Measurements from ENCODE around the gene COL7A1.
A peak's percentile ranks its signal among the peaks of the same experiment; 100 is the strongest.
"Not testable (repeated sequence)": the region's sequence is repeated elsewhere in the genome, so short reads cannot be mapped to it uniquely, and the experiment has no call there.

COL7A1 gene

DNA sequence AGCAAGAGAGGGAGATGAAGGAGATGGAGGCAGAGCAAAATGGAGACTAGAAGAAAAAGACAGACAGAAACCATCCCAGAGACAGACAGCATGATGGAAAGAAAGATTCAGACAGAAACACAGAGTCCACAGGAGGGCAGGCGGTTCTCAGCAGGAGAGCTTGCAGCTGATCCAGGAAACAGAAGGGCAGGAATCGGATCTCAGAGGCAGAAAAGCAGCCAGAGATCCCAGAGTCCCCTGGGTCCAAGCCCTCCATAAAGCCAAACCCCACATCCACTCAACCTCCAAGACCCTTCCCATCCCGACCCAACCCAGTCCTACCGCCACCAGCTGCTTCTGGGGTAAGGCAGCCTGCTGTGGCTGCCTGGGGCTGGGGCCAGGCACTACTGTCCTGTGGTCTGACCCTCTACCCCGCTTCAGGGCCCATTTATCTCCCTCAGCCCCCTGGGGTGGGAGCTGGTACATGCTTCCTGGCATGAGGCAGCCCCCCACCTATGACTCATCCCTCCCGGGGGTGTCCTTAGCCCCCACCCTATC, 31.7 kb downstream of the COL7A1 start, which contains the start of gene UCN2:
Gene UCN2 (minus strand): TSS at position 400 of the 537 bp plus-strand sequence. CDS start 657 bp downstream, outside the sequence.
- DNase-seq (ENCODE audit: low spot score) = no peak

DNA sequence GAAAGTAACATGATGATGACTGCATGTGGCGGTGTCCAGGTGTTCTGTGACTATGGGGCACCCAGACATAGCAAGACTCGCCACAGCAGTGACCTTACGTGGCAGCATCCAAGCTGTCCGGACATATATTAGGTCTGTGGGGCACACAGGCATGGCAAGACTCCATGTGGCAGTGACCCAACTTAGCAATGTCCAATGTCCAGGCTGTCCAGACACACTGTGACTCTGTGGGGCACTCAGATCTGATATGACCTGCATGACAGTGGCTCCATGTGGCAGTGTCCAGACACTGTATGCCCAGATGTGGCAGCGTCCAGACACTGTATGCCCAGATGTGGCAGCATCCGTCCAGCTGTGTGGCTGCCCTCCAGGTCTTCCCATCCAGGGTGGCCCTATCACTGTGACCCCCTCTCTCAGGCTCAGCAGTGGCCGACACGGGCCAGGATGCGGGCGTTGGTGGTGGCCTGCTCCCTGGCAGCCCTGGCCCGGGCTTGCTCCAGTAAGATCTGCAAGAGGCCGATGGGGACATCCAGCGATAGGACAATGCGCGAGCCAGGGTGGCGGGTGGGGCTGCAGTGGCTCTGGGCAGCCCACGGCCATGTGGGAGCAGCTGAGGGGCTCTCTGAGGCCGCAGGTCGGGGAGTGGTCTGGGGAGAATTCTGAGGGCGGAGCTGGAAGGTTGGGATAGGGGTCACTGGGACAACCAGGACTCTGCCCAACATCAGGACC, 32.6 kb downstream of the COL7A1 start:
- DNase-seq (ENCODE audit: low spot score) = no peak

DNA sequence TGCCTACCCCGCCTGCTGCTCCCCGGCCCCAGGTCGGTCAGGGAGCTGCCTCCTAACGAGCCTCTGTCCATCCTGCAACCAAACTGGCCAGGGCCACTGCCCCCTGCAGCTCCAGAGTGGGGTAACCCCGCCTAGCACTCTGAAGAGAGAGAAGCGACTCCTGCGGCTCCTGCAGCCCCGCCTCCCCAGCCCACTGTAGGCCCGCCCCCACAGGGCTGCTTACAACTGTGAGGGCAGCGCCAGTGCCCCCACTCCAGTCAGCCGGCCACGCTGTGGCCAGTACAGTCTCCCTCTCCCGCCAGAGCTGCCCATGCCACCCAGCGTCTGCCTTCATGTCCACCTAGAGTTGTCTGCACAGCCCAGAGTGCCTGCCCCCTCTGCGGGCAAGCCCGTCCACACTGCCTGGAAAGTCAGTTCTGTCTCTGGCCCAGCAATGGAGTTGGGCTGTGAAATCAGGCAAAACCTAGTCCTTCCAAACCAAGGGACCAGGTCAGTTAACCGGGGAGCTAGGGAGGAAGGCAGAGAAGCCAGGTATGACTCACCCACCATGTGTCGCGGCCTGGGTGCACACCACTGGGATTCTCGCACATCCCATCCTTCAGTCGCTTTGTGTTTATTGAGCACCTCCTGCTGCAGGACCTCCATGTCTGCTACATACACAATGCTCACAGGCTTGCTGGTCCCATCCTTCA, 33.9 kb downstream of the COL7A1 start:
- peak; percentile 83 for DNase-seq (ENCODE audit: low spot score)

DNA sequence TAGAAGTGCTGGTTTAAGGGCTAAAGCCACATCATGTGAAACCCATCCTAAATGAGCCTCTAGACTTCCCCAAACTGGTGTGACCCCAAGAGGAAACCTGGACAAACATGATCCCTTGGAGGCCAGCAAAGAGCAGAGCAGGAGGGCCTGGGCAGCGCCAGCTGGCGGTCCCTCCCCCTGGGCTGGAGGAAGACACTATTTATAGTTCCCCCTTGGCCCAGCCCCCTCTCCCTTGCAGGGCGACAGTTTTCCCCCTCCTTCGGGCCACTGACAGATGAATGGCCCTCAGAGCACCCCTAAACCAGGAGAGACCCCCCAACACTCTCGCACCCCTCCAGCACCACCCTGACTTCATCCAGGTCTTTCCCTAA, 34.5 kb downstream of the COL7A1 start:
- DNase-seq (ENCODE audit: low spot score) = no peak

DNA sequence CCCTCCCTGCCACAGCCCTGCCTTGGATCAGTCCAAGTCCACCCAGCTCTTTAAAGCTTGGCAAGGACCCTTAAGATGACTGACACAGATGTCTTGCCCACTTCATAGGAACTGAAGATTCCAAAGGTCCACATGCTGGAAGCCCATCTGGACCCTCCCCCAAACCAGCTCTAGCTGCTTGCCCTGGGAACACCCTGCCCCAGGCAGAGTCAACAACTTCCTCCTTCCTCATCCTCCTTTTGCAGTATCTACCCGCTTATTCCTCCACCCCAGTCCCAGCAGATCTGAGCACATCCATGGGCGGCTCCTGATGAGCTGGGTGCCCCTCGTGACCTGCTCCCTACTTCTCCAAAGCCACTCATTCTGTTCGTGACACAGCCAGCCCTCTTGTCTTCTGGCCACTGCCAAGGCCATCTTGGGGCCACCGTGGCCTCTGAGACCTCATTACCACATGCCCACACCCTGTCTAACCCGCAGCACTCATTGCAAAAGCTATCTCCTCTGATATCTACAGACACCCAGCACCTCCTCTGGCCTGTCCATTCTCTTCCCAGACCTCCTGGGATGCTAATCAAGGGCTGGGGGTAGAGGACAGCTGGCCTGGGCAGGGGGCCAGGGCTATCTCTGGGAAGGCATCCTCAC, 36.5 kb downstream of the COL7A1 start:
- no peak for DNase-seq (ENCODE audit: low spot score)

DNA sequence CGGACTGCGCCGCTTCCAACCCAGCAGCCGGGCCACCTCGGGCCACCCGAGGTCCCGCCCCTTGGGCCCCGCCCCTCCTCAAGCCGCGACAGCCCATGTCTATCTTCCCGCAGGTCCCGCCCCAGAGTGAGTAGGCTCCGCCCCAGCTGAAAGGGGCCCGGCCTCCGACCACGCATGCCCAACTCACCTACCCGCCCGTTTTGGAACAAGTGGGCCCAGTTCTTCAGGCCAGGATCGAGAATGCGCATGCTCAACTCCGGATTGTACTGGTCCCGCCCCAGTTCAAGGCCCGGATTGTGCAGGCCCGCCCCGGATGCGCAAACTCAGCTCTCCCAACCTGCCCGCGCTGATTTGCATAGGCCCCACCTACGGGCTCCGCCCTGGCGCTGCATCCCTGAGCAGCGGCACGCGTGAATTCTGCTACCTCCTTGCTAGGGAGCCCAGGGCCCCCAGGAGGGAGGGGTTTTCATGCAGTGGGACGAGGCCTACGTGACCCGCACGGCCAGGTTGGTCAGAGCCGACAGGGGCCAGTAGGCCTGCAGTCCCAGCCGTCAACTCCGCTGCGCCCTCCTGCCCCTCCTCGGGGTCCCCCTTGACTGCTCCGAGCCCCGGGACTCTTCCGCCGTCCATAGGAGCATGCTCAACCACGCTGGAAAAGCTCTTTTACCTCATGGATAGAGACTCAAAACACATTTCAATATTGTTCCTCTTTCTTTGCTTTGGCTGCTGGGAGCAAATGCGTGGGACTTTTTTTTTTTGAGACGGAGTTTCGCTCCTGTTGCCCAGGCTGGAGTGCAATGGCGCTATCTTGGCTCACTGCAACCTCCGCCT, 38.1 kb downstream of the COL7A1 start, which contains the start of gene PFKFB4:
Gene PFKFB4 (minus strand): TSS at position 8 of the 831 bp plus-strand sequence. CDS start 26 bp downstream, outside the sequence.
- DNase-seq (ENCODE audit: low spot score) = peak; percentile 100

DNA sequence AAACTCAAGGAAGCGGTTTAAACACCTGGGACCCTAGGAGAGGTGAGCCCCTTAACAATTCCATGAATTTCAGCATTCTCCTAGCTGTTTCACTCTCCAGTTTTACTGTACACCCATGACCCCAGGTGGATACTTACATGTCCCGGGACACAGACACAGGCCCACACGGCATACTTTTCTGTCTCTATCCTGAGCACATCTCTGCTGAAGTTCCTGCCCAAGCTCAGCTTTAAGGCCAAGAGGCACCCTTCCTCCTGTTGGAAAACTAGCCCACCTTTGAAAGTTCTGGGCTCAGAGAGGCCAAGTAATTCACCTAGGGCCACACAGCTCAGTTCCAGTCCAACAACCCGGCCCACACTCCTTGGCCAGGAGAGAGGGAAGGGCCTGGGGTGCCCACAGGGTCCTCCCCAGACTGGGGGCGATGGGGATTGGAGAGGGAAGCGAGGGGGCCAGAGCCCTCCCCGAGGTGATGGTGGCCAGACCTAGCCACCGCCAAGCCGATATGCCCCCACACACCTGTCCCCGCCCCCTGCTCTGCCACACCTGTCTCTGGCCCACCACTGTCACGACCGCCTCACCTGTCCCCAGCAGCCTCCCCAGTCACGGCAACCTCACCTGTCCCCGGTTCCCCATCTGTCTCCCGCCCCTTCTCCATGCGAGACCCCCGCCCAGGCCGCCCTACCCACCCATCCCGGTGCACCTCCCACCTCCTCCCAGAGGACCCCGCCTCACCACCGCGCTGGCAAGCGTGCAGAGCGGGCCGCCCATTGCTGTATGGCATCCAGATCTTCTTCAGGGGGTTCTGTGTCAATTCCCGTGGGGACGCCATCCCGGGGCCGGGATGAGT, 39.0 kb downstream of the COL7A1 start:
- DNase-seq (ENCODE audit: low spot score) = no peak

DNA sequence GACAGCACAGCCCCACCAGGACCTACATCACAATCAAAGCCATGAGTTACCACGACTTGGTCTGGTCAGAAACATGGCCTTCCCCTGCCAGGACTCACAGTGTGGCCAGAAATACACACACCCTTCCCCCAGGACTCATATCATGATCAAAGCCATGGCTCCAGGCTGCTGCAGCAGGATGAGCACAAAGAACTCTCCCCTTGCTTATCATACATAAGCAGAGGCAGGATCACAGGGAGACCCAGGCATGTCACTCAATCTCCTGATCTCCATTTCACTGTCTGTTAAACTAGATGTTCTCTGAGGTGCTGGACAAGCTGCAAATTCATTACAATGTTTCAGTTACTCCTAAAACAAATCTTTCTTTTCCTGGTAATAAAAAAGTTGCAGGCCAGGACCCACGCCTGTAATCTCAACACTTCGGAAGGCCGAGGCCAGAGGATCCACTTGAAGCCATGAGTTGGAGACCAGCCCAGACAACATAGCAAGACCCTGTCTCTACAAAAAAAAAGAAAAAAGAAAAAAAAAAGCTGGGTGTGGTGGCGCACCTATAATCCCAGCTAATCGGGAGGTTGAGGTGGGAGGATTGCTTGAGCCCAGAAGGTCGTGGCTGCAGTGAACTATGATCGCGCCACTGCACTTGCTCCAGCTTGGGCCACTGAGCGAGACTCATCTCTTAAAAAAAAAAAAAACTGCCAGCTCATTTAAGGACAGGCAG, 39.7 kb downstream of the COL7A1 start:
- no peak for DNase-seq (ENCODE audit: low spot score)

DNA sequence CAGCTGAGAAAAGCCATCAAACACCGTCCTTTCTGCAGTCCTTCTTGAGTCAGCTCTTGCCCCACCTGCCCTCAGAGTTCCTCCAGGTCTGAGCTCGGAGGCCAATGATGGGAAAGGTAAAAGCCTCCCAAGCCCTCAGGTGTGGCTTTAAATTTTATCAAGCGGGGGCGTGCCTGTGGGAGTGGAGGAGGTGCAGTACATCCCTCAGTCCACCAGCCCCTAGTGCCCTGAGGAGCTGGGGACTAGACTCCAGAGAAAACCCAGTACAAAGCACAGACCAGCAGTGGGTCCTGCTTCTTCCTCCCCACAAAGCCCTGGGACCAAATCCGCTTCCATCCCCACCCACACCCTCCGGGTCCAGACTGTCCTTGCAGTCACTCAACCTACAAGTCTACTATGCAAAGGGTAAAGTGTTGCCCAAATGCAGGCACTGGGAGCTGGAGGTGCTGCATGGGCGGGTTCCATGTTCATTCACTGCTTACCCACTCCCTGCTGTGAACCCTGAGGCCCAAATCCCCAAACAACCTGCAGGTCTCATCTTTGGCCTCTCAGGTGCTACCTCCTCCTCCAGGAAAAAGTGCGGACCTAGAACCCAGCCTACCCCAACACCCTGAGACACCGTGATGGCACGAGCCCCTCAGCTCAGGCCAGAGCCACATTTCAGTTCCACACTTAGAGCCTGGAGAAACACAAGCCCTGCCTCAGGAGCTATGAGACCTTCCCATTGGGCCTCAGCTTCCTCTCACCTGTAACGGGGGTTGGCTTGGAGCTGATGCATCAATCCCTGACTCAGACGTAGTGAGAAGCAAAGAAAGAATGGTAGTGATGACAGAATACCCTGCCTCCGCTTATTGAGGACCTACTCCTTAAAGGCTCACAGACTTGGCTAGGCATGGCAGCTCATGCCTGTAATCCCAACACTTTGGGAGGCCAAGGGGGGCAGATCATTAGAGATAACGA, 41.0 kb downstream of the COL7A1 start:
- no peak for DNase-seq (ENCODE audit: low spot score)

DNA sequence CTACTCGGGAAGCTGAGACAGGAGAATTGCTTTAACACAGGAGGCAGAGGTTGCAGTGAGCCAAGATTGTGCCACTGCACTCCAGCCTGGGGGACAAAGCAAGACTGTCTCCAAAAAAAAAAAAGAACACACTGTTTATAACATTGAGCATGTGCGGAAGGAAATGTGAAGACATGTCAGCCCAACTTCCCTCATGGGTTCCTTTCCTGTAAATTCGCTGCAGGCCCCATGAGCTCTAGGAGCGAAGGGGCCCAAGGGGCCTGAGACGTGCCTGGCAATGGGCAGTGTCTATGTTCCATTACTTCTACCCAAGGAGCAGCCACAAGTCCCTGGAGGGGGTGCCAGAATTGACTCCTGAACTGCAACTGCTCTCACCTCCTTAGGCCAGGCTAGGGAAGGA, 41.8 kb downstream of the COL7A1 start:
- DNase-seq (ENCODE audit: low spot score) = no peak

DNA sequence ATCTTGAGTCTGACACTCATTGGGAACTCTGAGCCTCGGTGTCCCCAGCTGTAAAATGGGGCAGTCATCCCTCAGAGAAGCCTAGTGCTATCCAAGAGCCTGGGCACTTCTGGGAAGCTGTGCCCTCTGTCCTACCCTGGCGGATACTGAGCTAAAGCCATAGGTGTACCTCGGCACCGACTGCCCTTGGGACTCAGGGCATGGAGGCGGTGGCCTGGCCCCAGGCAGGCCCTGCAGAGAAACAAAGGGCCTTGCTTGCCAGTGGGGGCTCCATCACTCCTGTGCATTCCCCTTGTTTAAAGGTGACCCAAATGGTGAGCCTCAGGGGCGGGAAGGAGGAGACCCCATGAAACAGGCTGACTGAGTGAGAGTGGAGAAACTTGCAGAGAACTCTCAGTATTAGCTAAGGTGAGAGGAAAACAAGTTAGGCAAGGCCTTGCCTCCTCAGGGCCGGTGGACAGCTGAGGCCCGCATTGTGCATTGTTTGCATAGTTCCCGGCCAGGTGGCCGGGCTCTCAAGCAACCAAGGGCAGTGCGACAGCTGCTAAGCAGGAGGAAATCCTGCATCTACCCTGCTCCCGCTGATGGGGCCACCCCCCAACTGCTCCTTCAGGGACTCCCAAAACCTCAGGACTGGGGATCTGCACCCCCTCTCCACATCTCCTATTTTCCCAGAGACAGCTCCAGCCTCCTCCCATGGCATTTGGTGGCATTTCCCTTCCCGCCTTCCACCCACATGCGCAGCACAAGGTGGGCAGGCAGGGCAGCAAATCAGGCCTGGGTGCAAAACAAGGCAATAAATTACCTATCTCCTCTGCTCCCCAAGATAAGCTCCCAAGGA, 42.8 kb downstream of the COL7A1 start:
- no peak for DNase-seq (ENCODE audit: low spot score)

DNA sequence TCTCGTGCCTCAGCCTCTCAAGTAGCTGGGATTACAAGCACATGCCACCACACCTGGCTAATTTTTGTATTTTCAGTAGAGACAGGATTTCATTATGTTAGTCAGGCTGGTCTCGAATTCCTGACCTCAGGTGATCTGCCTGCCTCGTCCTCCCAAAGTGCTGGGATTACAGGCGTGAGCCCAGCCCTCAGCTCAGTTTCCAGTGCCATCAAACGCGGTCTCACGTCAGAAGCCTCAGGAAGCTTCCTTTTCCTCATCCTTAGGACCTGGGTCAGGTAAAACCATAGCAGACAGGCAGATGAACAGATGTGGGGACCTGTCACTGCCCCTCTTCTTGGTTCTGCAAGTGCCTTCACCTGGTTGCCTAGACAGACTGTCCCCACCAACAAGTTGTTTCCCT, 43.5 kb downstream of the COL7A1 start:
- DNase-seq (ENCODE audit: low spot score) = not testable (repeated sequence)

DNA sequence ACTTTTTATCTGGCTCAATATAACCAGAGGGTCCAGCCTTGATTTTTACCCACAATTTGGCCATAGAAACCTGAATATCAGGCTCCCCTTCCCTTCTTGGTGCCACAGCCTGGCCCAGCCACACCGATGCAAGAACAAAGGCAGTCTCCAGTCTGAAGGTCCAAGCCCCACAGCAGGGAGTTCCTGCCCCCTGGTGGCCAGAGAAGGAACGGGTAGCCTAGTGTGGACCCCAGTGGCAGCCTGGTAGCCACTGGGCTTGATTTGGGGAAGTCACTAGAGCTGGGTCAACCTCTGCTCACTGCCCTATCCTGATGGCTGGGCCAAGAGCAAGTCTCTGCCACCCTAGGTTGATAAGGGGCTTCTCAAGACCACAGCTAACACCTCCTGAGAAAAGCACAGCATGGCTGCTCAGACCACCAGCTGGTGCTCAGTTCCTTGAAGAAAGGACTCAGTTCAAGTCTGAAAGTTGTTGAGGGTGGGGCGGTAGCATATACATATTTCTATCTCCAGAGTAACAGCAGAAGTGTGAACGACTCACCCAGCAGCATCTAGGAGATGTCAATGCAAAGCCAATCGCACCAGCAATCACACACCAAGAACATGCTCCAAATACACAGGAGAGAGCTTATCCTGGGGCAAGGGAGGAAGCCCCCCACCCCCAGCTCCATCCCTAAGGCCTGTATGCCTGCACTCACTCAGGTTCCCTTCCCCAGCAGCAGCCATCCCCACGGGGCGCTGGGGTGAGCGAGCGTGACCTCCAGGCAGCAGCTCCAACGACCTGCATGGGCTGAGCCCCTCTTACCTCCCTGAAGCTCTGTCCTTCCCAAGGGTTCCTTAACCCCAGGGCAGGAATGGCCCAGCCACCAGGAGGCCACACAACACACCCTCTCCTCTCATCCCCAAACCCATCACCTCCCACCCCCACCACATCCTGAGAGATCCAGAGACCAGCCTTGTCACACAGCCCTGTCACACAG, 46.1 kb downstream of the COL7A1 start:
- no peak for DNase-seq (ENCODE audit: low spot score)

DNA sequence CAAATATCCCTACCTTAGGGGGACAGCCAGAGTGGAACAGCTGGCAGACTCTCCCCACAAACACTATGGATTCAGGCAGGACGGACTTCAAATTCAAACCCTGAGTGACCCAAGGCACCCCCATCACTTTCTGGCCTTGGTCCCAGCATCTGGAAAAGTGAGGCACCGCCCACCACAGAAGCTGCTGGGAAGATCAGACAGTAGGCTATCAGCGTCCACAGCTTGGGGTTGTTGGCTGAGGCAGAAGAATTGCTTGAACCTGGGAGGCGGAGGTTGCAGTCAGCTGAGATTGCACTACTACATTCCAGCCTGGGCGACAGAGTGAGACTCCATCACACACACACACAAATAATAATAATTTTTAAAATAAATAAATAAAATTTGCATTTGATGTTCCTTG, 47.0 kb downstream of the COL7A1 start:
- no peak for DNase-seq (ENCODE audit: low spot score)

DNA sequence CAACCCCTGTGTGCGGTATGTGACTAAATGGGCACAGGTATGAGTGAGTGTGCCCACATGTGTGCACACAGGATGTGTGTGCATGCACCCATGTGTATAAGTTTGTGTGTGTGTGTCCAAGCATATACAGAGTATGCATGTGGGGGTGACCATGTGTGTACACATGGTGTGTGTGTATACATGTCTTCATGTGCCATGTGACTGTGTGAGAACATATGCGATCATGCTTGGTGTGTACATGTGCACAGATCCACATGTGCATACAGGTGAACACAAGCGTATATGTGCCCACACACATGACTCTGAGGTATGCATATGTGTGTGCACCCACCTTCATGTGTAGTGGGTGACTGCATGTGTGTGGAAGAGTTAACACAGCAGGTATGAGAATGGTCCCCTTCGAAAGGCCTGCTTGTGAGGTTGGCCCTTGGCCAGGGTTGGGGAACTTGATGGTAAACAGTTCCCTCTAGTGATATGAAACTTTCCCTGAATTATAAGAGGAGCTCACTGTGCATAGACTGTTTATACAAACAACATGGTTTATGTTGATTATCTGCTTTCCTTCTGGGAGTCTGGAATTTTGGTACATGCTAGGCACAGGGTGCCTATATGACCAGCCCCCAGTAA, 48.8 kb downstream of the COL7A1 start:
- DNase-seq (ENCODE audit: low spot score) = no peak

DNA sequence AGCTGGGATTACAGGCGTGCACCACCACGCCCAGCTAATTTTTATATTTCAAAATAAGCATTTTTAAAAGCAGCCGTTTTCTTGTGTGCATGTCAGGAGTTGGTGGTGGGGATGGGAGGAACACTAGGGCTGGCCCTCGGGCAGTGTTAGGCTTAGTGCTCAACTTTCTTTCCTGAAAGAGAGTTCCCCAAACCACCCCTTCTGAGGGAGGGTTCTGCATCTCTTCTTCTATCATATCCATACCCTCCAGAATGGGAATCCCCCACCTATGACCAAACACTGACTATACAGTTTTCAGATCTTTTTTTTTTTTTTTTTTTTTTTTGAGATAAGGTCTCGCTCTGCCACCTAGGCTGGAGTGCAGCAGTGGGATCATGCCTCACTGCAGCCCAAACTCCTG, 51.0 kb downstream of the COL7A1 start:
- no peak for DNase-seq (ENCODE audit: low spot score)
